ENCODE measurements around the gene CANT1. TPM values are rescaled to one million over a fixed set of nuclear protein-coding genes. Genes with fewer than 3 reads are reported as not detected.

CANT1 gene
- total and polyA plus RNA-seq, 2 of the 13 experiments (the other 11 are each of a cell fraction or from before 2014, with no cell fraction given) = 34.1 to 42.1 TPM

GRCh38 chr17:79009397-79010303 lies at the start of gene CANT1 (continued):
- TF ChIP-seq CHCHD3 (CRISPR knock-in tag; IDR thresholded peaks at IDR 0.05) = no peak
- peak; percentile 56; the same call in 1 of the 2 replicates for TF ChIP-seq ZNF138 (CRISPR knock-in tag; IDR thresholded peaks at IDR 0.05; ENCODE audit: low read depth)
- no peak for TF ChIP-seq MTA1 (CRISPR knock-in tag; IDR thresholded peaks at IDR 0.05; ENCODE audit: borderline replicate concordance)
- peak; percentile 56; the same call in 1 of the 2 replicates for TF ChIP-seq GATAD2A (CRISPR knock-in tag; IDR thresholded peaks at IDR 0.05)
- no peak for TF ChIP-seq ZFP37 (CRISPR knock-in tag; IDR thresholded peaks at IDR 0.05; ENCODE audit: borderline replicate concordance)
- TF ChIP-seq ARID4A (CRISPR knock-in tag; IDR thresholded peaks at IDR 0.05; ENCODE audit: borderline replicate concordance) = peak; percentile 87; the same call in 1 of the 2 replicates
- peak; percentile 100 for TF ChIP-seq PTBP1 (IDR thresholded peaks at IDR 0.05; ENCODE audit: low read depth, low read length, poor library complexity, severe bottlenecking)
- no peak for TF ChIP-seq NKX3-1 (CRISPR knock-in tag; IDR thresholded peaks at IDR 0.05)
- TF ChIP-seq, protein P1, sequence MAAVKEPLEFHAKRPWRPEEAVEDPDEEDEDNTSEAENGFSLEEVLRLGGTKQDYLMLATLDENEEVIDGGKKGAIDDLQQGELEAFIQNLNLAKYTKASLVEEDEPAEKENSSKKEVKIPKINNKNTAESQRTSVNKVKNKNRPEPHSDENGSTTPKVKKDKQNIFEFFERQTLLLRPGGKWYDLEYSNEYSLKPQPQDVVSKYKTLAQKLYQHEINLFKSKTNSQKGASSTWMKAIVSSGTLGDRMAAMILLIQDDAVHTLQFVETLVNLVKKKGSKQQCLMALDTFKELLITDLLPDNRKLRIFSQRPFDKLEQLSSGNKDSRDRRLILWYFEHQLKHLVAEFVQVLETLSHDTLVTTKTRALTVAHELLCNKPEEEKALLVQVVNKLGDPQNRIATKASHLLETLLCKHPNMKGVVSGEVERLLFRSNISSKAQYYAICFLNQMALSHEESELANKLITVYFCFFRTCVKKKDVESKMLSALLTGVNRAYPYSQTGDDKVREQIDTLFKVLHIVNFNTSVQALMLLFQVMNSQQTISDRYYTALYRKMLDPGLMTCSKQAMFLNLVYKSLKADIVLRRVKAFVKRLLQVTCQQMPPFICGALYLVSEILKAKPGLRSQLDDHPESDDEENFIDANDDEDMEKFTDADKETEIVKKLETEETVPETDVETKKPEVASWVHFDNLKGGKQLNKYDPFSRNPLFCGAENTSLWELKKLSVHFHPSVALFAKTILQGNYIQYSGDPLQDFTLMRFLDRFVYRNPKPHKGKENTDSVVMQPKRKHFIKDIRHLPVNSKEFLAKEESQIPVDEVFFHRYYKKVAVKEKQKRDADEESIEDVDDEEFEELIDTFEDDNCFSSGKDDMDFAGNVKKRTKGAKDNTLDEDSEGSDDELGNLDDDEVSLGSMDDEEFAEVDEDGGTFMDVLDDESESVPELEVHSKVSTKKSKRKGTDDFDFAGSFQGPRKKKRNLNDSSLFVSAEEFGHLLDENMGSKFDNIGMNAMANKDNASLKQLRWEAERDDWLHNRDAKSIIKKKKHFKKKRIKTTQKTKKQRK (IDR thresholded peaks at IDR 0.05; ENCODE audit: low read length) = no peak
- no peak for TF ChIP-seq ATF1 (CRISPR knock-in tag; IDR thresholded peaks at IDR 0.05)
- no peak for TF ChIP-seq CEBPG (CRISPR knock-in tag; IDR thresholded peaks at IDR 0.05)
- TF ChIP-seq ZNF546 (CRISPR knock-in tag; conservative IDR thresholded peaks at IDR 0.05) = peak; percentile 92
- TF ChIP-seq CREB3 (CRISPR knock-in tag; IDR thresholded peaks at IDR 0.05) = no peak
- TF ChIP-seq REST (IDR thresholded peaks at IDR 0.05; ENCODE audit: borderline replicate concordance in 1 of 2, low read depth in 1 of 2, low read length in 2 of 2) = no peak; a peak in 1 of 4 replicates
